ENCODE data around the gene LSM14B.
"Not testable (repeated sequence)": the region's sequence is repeated elsewhere in the genome, so short reads cannot be mapped to it uniquely, and the experiment has no call there.

Gene LSM14B

GRCh38 chr20:62147528-62147927 is 25.3 kb downstream of the LSM14B start:
- DNase-seq = no peak

GRCh38 chr20:62148383-62148782 is 26.1 kb downstream of the LSM14B start:
- not testable (repeated sequence) for DNase-seq

- DNase-seq = no peak
Measured at GRCh38 chr20:62148908-62149314, 26.6 kb downstream of the LSM14B start.

GRCh38 chr20:62149532-62150309 is 27.4 kb downstream of the LSM14B start:
- no peak for DNase-seq

- DNase-seq = no peak
Measured at GRCh38 chr20:62150310-62150575, 28.0 kb downstream of the LSM14B start.

GRCh38 chr20:62151225-62151624 is 28.9 kb downstream of the LSM14B start:
- DNase-seq = no peak

- DNase-seq = no peak
Measured at GRCh38 chr20:62151835-62152364, 29.6 kb downstream of the LSM14B start.

GRCh38 chr20:62155428-62156253 is 33.4 kb downstream of the LSM14B start:
- DNase-seq = no peak

GRCh38 chr20:62156254-62156556 is 33.9 kb downstream of the LSM14B start:
- no peak for DNase-seq

GRCh38 chr20:62156592-62157386 is 34.5 kb downstream of the LSM14B start:
- peak; percentile 62 for DNase-seq

- DNase-seq = no peak
Measured at GRCh38 chr20:62157387-62158087, 35.3 kb downstream of the LSM14B start.

- DNase-seq = no peak
Measured at GRCh38 chr20:62158088-62158400, 35.8 kb downstream of the LSM14B start.

GRCh38 chr20:62158541-62158940 is 36.3 kb downstream of the LSM14B start:
- no peak for DNase-seq

- no peak for DNase-seq
Measured at GRCh38 chr20:62159052-62159451, 36.8 kb downstream of the LSM14B start.

GRCh38 chr20:62159839-62160238 is 37.6 kb downstream of the LSM14B start:
- no peak for DNase-seq

GRCh38 chr20:62160253-62160652 is 38.0 kb downstream of the LSM14B start:
- no peak for DNase-seq

GRCh38 chr20:62160876-62161275 is 38.6 kb downstream of the LSM14B start:
- no peak for DNase-seq

GRCh38 chr20:62161347-62161746 is 39.1 kb downstream of the LSM14B start:
- DNase-seq = no peak

GRCh38 chr20:62162765-62163484 is 40.6 kb downstream of the LSM14B start:
- no peak for DNase-seq

GRCh38 chr20:62163485-62163865 is 41.2 kb downstream of the LSM14B start:
- DNase-seq = no peak

- DNase-seq = no peak
Measured at GRCh38 chr20:62163986-62164762, 41.9 kb downstream of the LSM14B start.
